CD4-positive, alpha-beta T cell (primary cell): ENCODE data around the gene SMCO2. TPM values are rescaled to one million over a fixed set of nuclear protein-coding genes. Genes with fewer than 3 reads are reported as not detected.

Source experiments
- ATAC-seq: fragments of 200-7000 bp; cut with Tn5 transposase; one replicate; pipeline ENCODE4 v1.10.0; 2022; ENCODE audit warnings: mild to moderate bottlenecking; ENCODE audit not compliant: poor library complexity
- CTCF ChIA-PET: fragments of 350-600 bp; sonication (Branson Sonifier 250); formaldehyde crosslinking; loops from one replicate; lab custom pipeline; 2021; ENCODE audit warnings: antibody characterized with exemption, inconsistent platforms; lab: Charles Lee
- POLR2A ChIA-PET: fragments of 350-600 bp; sonication (Branson Sonifier 250); formaldehyde crosslinking; loops from one replicate; lab custom pipeline; 2021; ENCODE audit warnings: antibody characterized with exemption, inconsistent platforms; lab: Charles Lee
- DNase-seq, 14 experiments: peaks; one replicate each; pipeline ENCODE4 v3.0.0-alpha.2; 2013 to 2020; ENCODE audit warnings: mixed read lengths in 2 of 14
- H3K27ac ChIP-seq, 2 donors: one replicate each; pipeline versions ENCODE4 v1.5.1 to v1.7.0; 2013; ENCODE audit warnings: low read length in 2 of 2, low read depth in 1 of 2, mild to moderate bottlenecking in 1 of 2
- H3K27me3 ChIP-seq, 2 experiments: 1 replicate in 1 of 2; 2 replicates in 1 of 2; pipeline versions ENCODE4 v1.6.1 to v1.7.0; 2013; ENCODE audit warnings: low read length in 2 of 2, control low read depth in 1 of 2, mild to moderate bottlenecking in 1 of 2, moderate library complexity in 1 of 2; ENCODE audit not compliant: insufficient read depth in 2 of 2, control insufficient read depth in 1 of 2
- H3K36me3 ChIP-seq: one replicate; pipeline ENCODE4 v1.6.1; 2013; ENCODE audit warnings: low read length, control low read depth; ENCODE audit not compliant: insufficient read depth
- H3K4me1 ChIP-seq: one replicate; pipeline ENCODE4 v1.6.1; 2013; ENCODE audit warnings: low read length, control low read depth; ENCODE audit not compliant: insufficient read depth
- H3K4me3 ChIP-seq: one replicate; pipeline ENCODE4 v1.5.1; 2013; ENCODE audit warnings: mild to moderate bottlenecking, low read length, moderate library complexity
- H3K9me3 ChIP-seq, 2 experiments: 1 replicate in 1 of 2; 2 replicates in 1 of 2; pipeline versions ENCODE4 v1.6.1 to v1.7.0; 2013; ENCODE audit warnings: low read length in 2 of 2, mild to moderate bottlenecking in 2 of 2, control low read depth in 1 of 2, moderate library complexity in 1 of 2; ENCODE audit not compliant: control insufficient read depth in 1 of 2, insufficient read depth in 1 of 2
- H3K27ac Mint-ChIP-seq: one replicate; pipeline ENCODE4 v1.8.0; 2020; ENCODE audit warnings: mixed read lengths
- H3K27me3 Mint-ChIP-seq: one replicate; pipeline ENCODE4 v1.8.0; 2021; ENCODE audit warnings: mixed read lengths
- H3K36me3 Mint-ChIP-seq: one replicate; pipeline ENCODE4 v1.8.0; 2021; ENCODE audit warnings: low read depth, mixed read lengths
- H3K4me1 Mint-ChIP-seq: one replicate; pipeline ENCODE4 v1.8.0; 2021; ENCODE audit warnings: low read depth, mixed read lengths
- H3K4me3 Mint-ChIP-seq: one replicate; pipeline ENCODE4 v1.8.0; 2020; ENCODE audit warnings: mild to moderate bottlenecking, mixed read lengths
- H3K9me3 Mint-ChIP-seq: one replicate; pipeline ENCODE4 v1.8.0; 2020; ENCODE audit warnings: mixed read lengths
- CTCF ChIP-seq: fragments of 200-600 bp; IDR thresholded peaks from one replicate; pipeline ENCODE4 v1.8.0; 2022; ENCODE audit warnings: antibody characterized with exemption, mild to moderate bottlenecking
- intact Hi-C, 2 experiments: fragments of 100-400 bp; cut with DNase I in 1 of 2; cut with micrococcal nuclease in 1 of 2; formaldehyde crosslinking; loops; one replicate each; pipeline versions ENCODE4 v1.15.1 to v1.9.0; 2023 to 2025; cut with DNase I, micrococcal nuclease
- total RNA-seq, 174 experiments: library from RNA in 2 of 174; stranded (reverse) in 2 of 174; gene quantifications; one replicate each; pipeline ENCODE4 v1.2.3 and lab custom pipeline; 2021 to 2026

SMCO2 gene
- total RNA-seq, 2 experiments from 2014 or later = not detected

GRCh38 chr12:27449026-27449425 lies 2.5 kb downstream of the SMCO2 start:
- no peaks in the 10 kb centered on the region for H3K4me1 Mint-ChIP-seq
- ChIA-PET CTCF (no interaction called here), POLR2A (no interaction called here)
- Histone ChIP-seq H3K27ac (no peak overlapping the region), H3K9me3 (peaks cover 0 to 8% of the 10 kb centered on the region in 2 experiments), H3K36me3 (no peaks in the 10 kb centered on the region), H3K4me1 (no peaks in the 10 kb centered on the region), H3K27me3 (peaks cover 0 to 3% of the 10 kb centered on the region in 2 experiments), H3K4me3 (no peak overlapping the region)
- no peak overlapping the region for H3K27ac Mint-ChIP-seq
- H3K36me3 Mint-ChIP-seq = no peaks in the 10 kb centered on the region
- intact Hi-C loops = no loop called here
- H3K4me3 Mint-ChIP-seq = no peak overlapping the region
- DNase-seq (no peak), ATAC-seq (no peak)
- H3K9me3 Mint-ChIP-seq = peaks cover 6% of the 10 kb centered on the region
- TF ChIP-seq CTCF = no peak
- H3K27me3 Mint-ChIP-seq = peaks cover 8% of the 10 kb centered on the region

GRCh38 chr12:27449893-27450534 lies 3.5 kb downstream of the SMCO2 start:
- intact Hi-C loops = no loop called here
- ChIA-PET CTCF (interaction anchor here (1.1 kb wide), 1 partner anchor 15 kb away, joined by 3 read pairs; no protein-coding TSS in a partner anchor), POLR2A (no interaction called here)
- Mint-ChIP-seq H3K4me3 (no peak overlapping the region), H3K4me1 (no peaks in the 10 kb centered on the region), H3K9me3 (peaks cover 6% of the 10 kb centered on the region), H3K27me3 (peaks cover 8% of the 10 kb centered on the region), H3K27ac (no peak overlapping the region), H3K36me3 (no peaks in the 10 kb centered on the region)
- DNase-seq = no peak
- Histone ChIP-seq H3K4me3 (no peak overlapping the region), H3K27me3 (peaks cover 0 to 3% of the 10 kb centered on the region in 2 experiments), H3K36me3 (no peaks in the 10 kb centered on the region), H3K27ac (no peak overlapping the region), H3K9me3 (peaks cover 0 to 8% of the 10 kb centered on the region in 2 experiments), H3K4me1 (no peaks in the 10 kb centered on the region)
- no peak for TF ChIP-seq CTCF
- no peak for ATAC-seq

GRCh38 chr12:27451036-27451825 lies 4.7 kb downstream of the SMCO2 start:
- Mint-ChIP-seq H3K27ac (no peak overlapping the region), H3K27me3 (peaks cover 8% of the 10 kb centered on the region)

More at GRCh38 chr12:27451036-27451825, 4.7 kb downstream of the SMCO2 start:
- peaks cover 0 to 3% of the 10 kb centered on the region in 2 experiments for H3K27me3 ChIP-seq
- H3K4me3 Mint-ChIP-seq = no peak overlapping the region
- peaks cover 6% of the 10 kb centered on the region for H3K9me3 Mint-ChIP-seq
- H3K27ac ChIP-seq = no peak overlapping the region
- H3K4me1 Mint-ChIP-seq = no peaks in the 10 kb centered on the region
- DNase-seq (no peak), ATAC-seq (no peak)
- ChIA-PET POLR2A (no interaction called here), CTCF (interaction anchor here (1.1 kb wide), 1 partner anchor 16 kb away, joined by 3 read pairs; no protein-coding TSS in a partner anchor)
- H3K4me3 ChIP-seq = no peak overlapping the region
- intact Hi-C loops = no loop called here
- no peak for TF ChIP-seq CTCF
- no peaks in the 10 kb centered on the region for H3K36me3 Mint-ChIP-seq
- H3K36me3 ChIP-seq = no peaks in the 10 kb centered on the region
- no peaks in the 10 kb centered on the region for H3K4me1 ChIP-seq
- peaks cover 0 to 3% of the 10 kb centered on the region in 2 experiments for H3K9me3 ChIP-seq
